HG02840 (cell line): ENCODE data around the gene ZNF628.
"Not testable (repeated sequence)": the region's sequence is repeated elsewhere in the genome, so short reads cannot be mapped to it uniquely, and the experiment has no call there.

Source experiments
- ATAC-seq: cut with Tn5 transposase; IDR thresholded peaks from one replicate; pipeline ENCODE4 v1.9.1; 2021; ENCODE audit warnings: mild to moderate bottlenecking, moderate library complexity, moderate number of reproducible peaks; ENCODE audit not compliant: unreplicated experiment, low FRiP score

Gene ZNF628

DNA sequence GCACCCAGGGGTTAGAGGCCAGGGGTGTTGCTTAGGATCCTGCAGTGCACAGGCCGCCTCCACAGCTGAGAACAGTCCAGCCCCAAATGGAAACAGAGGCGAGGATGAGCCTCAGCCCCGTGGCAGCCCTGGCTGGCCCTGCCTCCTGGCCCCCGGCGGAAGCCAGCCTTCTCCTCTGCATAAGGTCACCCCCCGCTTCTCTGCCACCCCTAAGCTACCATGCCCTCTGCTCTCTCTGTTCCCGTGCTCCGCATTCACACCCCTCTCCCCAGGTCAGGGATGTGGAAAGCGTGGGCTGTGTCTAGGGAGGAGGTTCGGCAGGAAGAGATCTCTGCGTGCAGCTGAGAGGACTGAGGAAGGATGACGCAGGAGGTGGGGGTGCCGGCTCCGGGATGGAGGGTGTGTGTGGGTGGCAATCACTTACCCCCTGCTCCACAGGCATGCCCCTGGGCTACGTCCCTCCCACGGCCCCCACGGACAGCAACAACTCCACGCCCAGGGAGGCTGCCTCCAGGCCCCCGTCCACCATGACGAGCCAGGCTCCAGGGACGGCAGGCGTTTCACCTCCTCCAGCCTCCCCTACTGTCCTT lies 17.9 kb downstream of the ZNF628 start:
- no peak for ATAC-seq

DNA sequence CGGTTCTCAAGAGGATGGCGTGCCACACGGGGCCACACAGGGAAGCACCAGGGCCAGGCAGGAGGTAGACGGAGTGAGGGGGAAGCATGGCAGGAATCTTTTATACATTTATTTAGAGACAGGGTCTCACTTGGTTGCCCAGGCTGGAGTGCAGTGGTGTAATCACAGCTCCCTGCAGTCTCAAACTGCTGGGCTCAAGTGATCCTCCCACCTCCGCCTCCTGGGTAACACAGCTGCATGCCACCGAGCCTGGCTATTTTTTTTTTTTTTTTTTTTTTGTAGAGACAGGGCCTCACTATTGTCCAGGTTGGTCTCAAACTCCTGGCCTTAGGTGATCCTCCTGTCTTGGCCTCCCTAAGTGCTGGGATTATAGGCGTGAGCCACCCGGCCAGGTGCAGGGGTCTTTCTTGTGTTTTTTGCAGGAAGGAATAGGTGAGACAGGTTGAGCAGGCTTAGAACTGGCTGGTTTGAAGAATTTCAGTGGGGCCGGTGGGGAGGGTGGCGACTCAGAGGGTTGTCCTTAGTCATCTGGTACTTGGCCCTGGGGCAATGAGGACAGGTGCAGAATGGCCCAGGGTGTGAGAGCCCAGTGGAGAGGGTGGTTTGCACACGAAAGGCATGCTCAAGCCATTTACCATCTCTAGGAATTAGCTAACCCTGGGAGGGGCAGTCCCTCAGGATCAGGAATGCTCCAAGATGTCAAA lies 19.4 kb downstream of the ZNF628 start:
- ATAC-seq: no peak

- ATAC-seq: not testable (repeated sequence)
These were observed 20.4 kb downstream of the ZNF628 start for GRCh38 chr19:55496820-55497219.

DNA sequence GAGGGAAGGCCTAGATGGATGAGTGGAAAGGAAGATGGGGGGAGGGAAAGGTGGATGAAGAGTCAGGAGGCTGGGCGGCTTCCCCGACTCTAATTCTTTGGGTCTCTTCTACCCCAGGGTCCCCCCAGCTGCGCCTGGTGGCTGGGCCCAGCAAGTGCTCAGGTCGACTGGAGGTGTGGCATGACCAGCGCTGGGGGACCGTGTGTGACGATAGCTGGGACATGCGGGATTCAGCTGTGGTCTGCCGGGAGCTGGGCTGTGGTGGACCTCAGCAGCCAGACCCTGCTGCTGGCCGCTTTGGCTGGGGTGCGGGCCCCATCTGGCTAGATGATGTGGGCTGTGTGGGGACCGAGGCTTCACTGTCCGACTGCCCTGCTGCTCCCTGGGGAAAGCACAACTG lies 21.3 kb downstream of the ZNF628 start:
- ATAC-seq: no peak

DNA sequence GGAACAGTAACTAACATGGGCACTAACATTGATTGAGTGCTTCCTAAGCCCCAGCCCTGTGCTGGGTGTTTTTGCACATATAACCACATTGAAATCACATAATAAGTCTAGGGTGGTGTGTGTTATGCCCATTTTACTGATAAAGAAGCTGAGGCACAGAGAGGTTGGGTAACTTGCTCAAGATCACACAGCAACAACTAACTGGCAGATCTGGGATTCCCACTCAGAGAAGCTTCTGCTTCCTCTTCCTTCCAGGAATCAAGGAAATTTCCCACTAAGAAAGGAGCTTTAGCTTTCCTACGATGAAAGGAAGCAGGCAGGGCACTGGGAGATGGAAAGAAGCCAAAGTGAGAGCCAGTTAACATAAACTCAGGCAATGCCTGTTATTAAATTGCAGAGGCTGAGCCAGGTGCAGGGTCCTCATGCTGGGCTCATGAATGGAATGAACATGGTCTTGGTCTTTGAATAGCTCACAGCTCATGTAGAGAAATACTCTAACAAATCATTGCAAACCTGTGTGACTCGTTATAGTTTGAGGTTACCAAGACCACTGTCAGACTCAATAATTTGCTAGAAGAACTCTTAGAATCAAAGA lies 21.9 kb downstream of the ZNF628 start:
- no peak for ATAC-seq

DNA sequence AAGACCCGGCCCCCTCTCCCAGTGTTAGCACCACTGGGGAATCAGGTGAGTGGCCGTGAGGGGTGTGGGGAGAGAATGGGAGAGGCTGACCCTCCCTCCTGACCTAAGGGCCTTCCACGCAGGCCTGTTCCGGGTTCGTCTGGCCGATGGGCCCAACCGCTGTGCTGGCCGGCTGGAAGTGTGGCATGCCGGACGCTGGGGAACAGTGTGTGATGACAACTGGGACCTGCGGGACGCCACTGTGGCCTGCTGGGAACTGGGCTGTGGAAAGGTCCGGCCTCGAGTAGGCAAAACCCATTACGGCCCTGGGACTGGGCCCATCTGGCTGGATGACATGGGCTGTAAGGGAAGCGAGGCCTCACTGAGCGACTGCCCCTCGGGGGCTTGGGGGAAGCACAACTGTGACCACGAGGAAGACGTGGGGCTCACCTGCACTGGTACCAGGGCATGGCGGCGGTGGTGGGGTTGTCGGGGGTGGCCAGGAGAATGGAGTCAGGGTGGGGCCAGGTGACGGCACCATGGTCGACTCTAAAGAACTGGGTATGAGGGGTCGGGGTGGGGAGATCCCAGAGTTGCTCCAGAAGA lies 24.0 kb downstream of the ZNF628 start:
- no peak for ATAC-seq

GRCh38 chr19:55502197-55502952 lies 26.0 kb downstream of the ZNF628 start:
- ATAC-seq: no peak

- no peak for ATAC-seq
These were observed 26.7 kb downstream of the ZNF628 start for GRCh38 chr19:55503157-55503501.

GRCh38 chr19:55503502-55504251 lies 27.3 kb downstream of the ZNF628 start:
- ATAC-seq: peak; percentile 89

DNA sequence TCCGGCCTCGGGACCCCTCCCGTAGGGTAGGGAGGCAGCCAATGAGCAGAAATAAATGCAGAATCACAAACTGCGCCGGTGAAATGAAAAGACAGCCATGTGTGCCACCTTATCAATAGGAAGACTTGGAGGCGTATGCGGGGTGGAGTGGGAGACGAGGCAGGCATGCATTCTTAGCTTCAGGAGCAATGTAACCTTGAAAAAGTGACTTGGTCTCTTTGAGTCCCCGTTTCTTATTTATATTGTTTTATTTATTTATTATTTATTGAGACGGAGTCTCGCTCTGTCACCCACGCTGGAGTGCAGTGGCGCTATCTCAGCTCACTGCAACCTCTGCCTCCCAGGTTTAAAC lies 27.8 kb downstream of the ZNF628 start:
- no peak for ATAC-seq

DNA sequence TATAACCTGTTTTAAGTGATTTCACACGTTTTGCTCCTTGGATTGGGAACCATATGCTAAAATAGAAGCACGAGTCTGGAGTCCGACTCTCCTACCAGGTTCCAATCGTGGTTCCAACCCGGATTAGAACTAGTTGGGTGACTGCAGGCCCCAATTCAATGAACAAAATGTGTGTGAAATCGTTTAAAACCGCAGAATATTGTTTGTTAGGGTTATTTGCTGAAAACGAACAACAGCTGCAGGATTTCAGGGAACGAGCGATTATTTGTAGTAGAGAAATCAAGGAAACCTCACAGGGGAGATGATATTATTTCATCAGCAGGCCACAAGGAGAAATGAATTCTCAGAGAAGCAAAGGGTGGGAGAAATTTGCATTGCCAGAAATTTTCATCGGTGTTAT lies 28.6 kb downstream of the ZNF628 start:
- ATAC-seq: no peak

- no peak for ATAC-seq
These were observed 31.7 kb downstream of the ZNF628 start for GRCh38 chr19:55508120-55508519.

DNA sequence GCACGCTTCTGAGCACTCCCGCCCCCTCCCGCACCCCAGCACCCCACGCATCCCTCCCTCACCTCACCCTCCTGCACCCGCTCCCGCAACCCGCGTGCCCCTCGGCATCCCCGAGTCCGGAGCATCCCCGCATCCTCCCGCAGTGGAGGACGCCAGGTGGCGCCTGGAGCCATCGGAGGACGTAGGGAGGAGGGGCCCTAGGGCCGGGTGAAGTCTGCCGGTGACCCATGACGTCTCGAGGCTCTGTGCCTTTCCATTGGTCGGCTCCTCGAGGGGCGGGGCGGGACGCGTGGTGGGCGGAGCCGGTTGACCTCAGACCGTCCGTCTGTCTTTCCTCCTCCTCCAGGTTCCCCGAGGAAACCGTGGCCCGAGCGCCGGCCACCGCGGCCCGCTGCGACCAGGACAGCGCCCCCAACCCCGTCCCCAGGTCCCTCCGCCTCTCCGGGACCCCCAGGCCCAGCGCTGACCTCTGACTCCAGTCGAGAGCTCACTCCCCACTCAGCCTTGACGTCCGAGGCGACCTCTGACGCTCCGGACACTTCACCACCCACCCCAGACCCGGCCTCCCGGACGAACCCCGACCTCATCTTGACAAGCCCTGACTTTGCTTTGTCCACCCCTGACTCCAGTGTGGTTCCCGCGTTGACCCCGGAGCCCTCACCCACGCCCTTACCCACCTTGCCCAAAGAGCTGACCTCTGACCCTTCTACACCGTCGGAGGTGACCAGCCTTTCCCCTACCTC lies 40.6 kb downstream of the ZNF628 start:
- ATAC-seq: peak; percentile 98

DNA sequence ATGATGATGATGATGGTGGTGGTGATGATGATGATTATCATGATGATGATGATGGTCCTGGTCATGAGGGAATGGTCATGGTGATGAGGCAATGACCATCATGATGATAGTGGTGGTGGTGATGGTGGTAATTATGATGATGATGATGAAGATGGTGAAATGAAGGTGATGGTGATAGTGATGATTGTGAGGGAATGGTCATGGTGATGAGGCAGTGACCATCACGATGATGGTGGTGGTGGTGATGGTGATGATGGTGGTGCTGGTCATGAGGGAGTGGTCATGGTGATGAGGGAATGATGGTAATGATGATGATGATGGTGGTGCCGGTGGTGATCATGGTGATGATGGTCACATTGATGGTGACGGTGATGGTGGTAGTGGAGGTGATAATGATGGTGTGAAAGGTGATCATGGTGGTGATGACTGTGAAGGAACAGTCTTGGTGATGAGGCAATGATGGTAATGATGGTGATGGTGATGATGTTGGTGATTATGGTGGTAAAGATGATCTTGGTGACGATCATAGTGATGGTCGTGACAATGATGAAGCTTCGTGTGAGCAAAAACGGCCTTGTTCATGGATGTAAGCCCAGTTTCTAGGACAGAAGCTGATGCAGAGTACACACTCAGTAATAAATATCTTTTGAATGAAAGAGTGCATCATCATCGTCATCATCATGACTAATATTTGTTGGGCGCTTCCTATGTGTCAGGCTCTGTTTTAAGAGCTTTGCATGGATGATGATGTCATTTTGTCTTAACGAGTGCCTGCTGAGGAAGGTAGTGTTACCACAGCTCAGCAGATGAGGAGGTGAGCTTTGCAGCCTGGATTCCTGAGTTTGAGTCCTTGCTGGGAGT lies 43.3 kb downstream of the ZNF628 start:
- ATAC-seq: no peak

- no peak for ATAC-seq
These were observed 44.4 kb downstream of the ZNF628 start for GRCh38 chr19:55520691-55521292.

GRCh38 chr19:55525289-55526101 lies 49.1 kb downstream of the ZNF628 start:
- no peak for ATAC-seq
